Heart right ventricle (tissue), 16 donors: Measurements from ENCODE around the gene RRAS. TPM values are rescaled to one million over a fixed set of nuclear protein-coding genes. Genes with fewer than 3 reads are reported as not detected.

ENCODE experiments used
- ATAC-seq, 8 donors: fragments of 200-7000 bp; cut with Tn5 transposase; one replicate each; pipeline ENCODE4 v1.9.1; 2020; ENCODE audit warnings: mild to moderate bottlenecking in 8 of 8, moderate library complexity in 8 of 8, moderate number of reproducible peaks in 1 of 8
- DNase-seq, 2 donors: peaks; one replicate each; pipeline ENCODE4 v3.0.0-alpha.2; 2020
- H3K27ac ChIP-seq, 10 donors: fragments of 200-600 bp; sonication (generic) in 2 of 10; one replicate each; pipeline versions ENCODE4 v1.5.0 to v1.8.0; 2020 to 2022; ENCODE audit warnings: mild to moderate bottlenecking in 3 of 10
- H3K27me3 ChIP-seq, 7 donors: fragments of 200-600 bp; one replicate each; pipeline ENCODE4 v1.8.0; 2021 to 2022; ENCODE audit warnings: mild to moderate bottlenecking in 2 of 7
- H3K36me3 ChIP-seq, 9 donors: fragments of 200-600 bp; sonication (generic) in 1 of 9; one replicate each; pipeline versions ENCODE4 v1.5.0 to v1.8.0; 2020 to 2022; ENCODE audit warnings: mild to moderate bottlenecking in 2 of 9
- H3K4me1 ChIP-seq, 9 donors: fragments of 200-600 bp; sonication (generic) in 1 of 9; one replicate each; pipeline versions ENCODE4 v1.5.0 to v1.8.0; 2020 to 2022; ENCODE audit warnings: mild to moderate bottlenecking in 4 of 9
- H3K4me3 ChIP-seq, 10 donors: fragments of 200-600 bp; sonication (generic) in 2 of 10; one replicate each; pipeline versions ENCODE4 v1.5.0 to v1.8.0; 2020 to 2022; ENCODE audit warnings: mild to moderate bottlenecking in 7 of 10, moderate library complexity in 2 of 10
- H3K9me3 ChIP-seq, 11 donors: fragments of 200-600 bp in 10 of 11; sonication (generic) in 2 of 11; one replicate each; pipeline versions ENCODE4 v1.5.0 to v1.8.0; 2013 to 2022; ENCODE audit warnings: mild to moderate bottlenecking in 2 of 11, control low read depth in 1 of 11, moderate library complexity in 1 of 11
- WGBS, 2 donors: extraction: QIAGEN DNeasy Blood & Tissue Kit; methylation state at CpG; one replicate each; pipeline ENCODE4 v1.1.7; 2013; ENCODE audit warnings: inconsistent platforms in 1 of 2; 5-methylcytosine and 5-hydroxymethylcytosine counted together
- intact Hi-C, 10 donors: fragments of 100-400 bp; cut with DNase I; formaldehyde crosslinking; loops; one replicate each; pipeline versions ENCODE4 v1.11.1 to v1.14.2; 2022
- polyA plus RNA-seq, 2 donors: library from polyadenylated mRNA; stranded (reverse); fragments of 200-250 nt; gene quantifications; one replicate each; pipeline ENCODE4 v1.2.3, GENCODE V29; 2013
- total RNA-seq, 10 donors: library from RNA; stranded (reverse); fragmentation: NEBNext Ultra II Directional in 3 of 10; extraction: Animal tissue kit (Norgen Biotek cat#: 25700) in 3 of 10; gene quantifications; one replicate each; pipeline versions ENCODE4 v1.2.1 to v1.2.4, GENCODE V29; 2021 to 2023
- TF ChIP-seq, protein P1 (sequence below), 9 donors: fragments of 200-600 bp; sonication (generic) in 2 of 9; IDR thresholded peaks; one replicate each; pipeline versions ENCODE4 v1.5.0 to v1.8.0; 2021 to 2022; ENCODE audit warnings: antibody characterized with exemption in 9 of 9, mild to moderate bottlenecking in 5 of 9, moderate library complexity in 1 of 9
- donor health status: Arrhythmogenic right ventricular cardiomyopathy.
- donor health status: ischemic (EF 13 %, LVEDD 7.1; RV severe dilation, severe dysfunction).
- donor health status: healthy with polysubstance abuse.
- donor health status: DM: no; HTN: yes; CAD: no.
- donor health status: DM: no; HTN: no; CAD: no.
- donor health status: ischemic (EF 25% LVEDD 6.9; RV normal size, moderate dysfunction).
- donor health status: ischemic (EF 25% LVEDD 5.7; RV mildly dilated, moderate dysfunction).
- donor health status: healthy.
- donor health status: DM: yes; HTN: yes; CAD: no.
- donor health status: Ischemic cardiomyopathy.
- donor health status: ischemic (EF 35%, LVEDD 5.7; RV mildly dilated, moderate dysfunction).
- donor health status: nonischemic (EF 11% LVEDD 7.7; RV severe dilation, severe dysfunction).
- donor health status: DM: yes; HTN: yes; CAD: no.
- donor health status: PGD.
- donor health status: ischemic (EF 29% LVEDD 5.4; RV normal size, mild dysfunction).
- donor health status: nonischemic (EF 23%, LVEDD 6.1; RV moderate dilation, normal function).

Gene RRAS
- total and polyA plus RNA-seq, 12 donors: 90.4 to 215 (median 117) TPM

DNA sequence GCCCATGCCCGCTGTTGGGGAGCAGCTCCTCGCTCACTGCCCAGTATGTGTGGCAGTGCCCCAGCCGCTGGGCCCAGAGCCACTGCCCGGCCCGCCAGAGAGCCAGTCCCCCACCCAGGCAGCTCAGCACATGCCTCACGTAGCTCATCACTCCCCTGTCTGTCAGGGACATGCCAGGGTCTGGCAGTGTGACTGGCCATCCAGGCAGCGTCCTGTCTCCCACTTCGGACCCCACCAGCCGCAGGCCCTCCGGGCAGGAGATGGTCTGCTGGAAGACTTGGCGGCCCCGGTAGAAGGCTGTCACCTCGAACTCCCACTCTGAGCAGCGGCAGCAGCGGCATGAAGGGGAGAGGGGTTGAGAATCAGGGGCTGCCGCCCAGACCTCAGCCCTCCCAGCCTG is 22.1 kb upstream of the RRAS start:
- intact Hi-C loops: no loop called here
- peaks cover 10 to 31% (median 19%) of the 10 kb centered on the region in 9 donors for H3K4me1 ChIP-seq
- H3K4me3 ChIP-seq: no peak overlapping the region
- H3K36me3 ChIP-seq: peaks cover 0 to 63% (median 28%) of the 10 kb centered on the region in 9 donors
- no peak overlapping the region for H3K27ac ChIP-seq
- ATAC-seq (no peak), DNase-seq (no peak)
- TF ChIP-seq, protein P1, sequence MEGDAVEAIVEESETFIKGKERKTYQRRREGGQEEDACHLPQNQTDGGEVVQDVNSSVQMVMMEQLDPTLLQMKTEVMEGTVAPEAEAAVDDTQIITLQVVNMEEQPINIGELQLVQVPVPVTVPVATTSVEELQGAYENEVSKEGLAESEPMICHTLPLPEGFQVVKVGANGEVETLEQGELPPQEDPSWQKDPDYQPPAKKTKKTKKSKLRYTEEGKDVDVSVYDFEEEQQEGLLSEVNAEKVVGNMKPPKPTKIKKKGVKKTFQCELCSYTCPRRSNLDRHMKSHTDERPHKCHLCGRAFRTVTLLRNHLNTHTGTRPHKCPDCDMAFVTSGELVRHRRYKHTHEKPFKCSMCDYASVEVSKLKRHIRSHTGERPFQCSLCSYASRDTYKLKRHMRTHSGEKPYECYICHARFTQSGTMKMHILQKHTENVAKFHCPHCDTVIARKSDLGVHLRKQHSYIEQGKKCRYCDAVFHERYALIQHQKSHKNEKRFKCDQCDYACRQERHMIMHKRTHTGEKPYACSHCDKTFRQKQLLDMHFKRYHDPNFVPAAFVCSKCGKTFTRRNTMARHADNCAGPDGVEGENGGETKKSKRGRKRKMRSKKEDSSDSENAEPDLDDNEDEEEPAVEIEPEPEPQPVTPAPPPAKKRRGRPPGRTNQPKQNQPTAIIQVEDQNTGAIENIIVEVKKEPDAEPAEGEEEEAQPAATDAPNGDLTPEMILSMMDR (IDR thresholded peaks at IDR 0.05): no peak
- 91 to 93% methylated on average over 16 of the region's 16 CpGs for WGBS, 2 donors
- H3K27me3 ChIP-seq: no peaks in the 10 kb centered on the region
- no peaks in the 10 kb centered on the region for H3K9me3 ChIP-seq

DNA sequence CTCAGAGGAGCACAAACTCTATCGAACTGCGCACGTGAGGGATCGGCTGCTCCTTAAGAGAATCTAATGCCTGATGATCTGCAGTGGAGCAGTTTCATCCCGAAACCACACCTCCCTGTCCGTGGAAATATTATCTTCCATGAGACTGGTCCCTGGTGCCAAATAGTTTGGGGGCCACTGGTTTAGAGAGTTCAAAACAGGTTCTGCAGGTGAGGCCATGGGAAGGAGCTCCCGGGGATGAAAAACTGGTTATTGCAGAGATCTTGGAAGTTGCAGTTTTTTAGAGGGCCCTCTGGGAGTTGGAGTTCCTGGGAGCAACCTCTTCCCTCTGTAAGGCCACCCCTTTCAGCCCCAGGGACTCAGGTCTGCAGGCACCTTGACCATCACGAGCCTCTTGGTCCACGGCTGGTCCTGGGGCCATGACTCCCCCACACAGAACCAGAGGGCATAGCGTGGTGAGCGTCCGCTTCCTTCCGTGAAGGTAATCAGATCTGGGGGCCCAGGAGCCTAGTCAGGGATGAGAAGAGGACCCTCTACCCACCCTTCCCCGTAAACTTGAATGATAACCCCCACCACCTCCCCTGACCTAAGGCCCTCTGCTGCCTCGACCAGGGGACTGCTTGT is 20.5 kb upstream of the RRAS start:
- H3K9me3 ChIP-seq: no peaks in the 10 kb centered on the region
- H3K27me3 ChIP-seq: no peaks in the 10 kb centered on the region
- ATAC-seq (no peak), DNase-seq (no peak)
- H3K36me3 ChIP-seq: peaks cover under 1 to 78% (median 42%) of the 10 kb centered on the region in 9 donors
- H3K27ac ChIP-seq: no peak overlapping the region
- TF ChIP-seq, protein P1 (IDR thresholded peaks at IDR 0.05): no peak
- WGBS, 2 donors: 90% methylated on average over 15 of the region's 15 CpGs
- H3K4me3 ChIP-seq: no peak overlapping the region
- intact Hi-C loops: no loop called here
- H3K4me1 ChIP-seq: peaks cover 3 to 20% (median 12%) of the 10 kb centered on the region in 9 donors

DNA sequence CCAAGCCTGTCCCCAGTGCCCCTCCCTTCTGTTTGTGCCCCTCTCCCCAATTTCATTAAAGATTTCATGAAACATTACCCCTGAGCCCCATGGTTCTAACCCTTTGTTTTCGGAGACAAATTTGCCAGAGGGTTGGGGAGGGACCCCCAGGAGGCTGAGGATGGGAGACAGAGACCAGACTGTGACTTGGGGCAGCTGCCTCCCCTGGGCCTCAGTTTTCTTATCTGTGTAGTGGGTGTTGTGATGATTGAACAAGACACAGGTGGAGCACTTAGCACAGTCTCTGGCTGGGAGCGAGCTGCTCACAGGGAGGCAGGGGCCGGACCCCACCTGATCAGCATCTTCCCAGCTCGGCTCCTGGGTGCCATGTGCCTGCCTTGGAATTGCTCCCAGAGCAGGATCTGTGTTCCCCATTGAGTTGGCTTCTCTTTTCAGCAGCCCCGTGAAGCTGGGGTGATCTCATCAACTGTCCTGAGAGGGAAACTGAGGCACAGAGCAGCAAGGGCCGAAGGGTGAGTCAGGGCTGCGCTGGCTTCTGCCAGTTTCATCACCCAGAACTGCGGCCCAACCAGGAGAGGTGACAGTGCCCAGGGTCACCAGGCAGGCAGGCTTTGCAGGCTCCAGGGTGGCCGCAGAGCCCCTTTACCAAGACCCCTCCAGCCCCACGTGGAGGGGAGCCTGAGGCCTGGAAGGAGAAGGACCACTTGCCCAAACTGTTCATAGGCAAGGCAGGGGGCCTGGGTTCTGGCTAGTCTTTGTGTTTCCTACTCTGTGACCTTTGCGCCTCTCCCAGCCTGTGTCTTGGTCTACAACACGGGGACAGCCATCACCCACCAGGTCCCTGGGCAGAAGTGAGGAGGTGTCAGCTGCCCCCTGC is 18.9 kb upstream of the RRAS start:
- Histone ChIP-seq H3K27ac (no peak overlapping the region), H3K9me3 (no peaks in the 10 kb centered on the region), H3K36me3 (peaks cover 4 to 95% (median 59%) of the 10 kb centered on the region in 9 donors), H3K4me3 (no peak overlapping the region), H3K27me3 (no peaks in the 10 kb centered on the region), H3K4me1 (peaks cover 0 to 9% (median 3%) of the 10 kb centered on the region in 9 donors)
- TF ChIP-seq, protein P1 (IDR thresholded peaks at IDR 0.05): no peak
- WGBS, 2 donors: 90 to 93% methylated on average over 12 of the region's 12 CpGs
- DNase-seq: no peak
- ATAC-seq: no peak
- intact Hi-C loops: no loop called here

DNA sequence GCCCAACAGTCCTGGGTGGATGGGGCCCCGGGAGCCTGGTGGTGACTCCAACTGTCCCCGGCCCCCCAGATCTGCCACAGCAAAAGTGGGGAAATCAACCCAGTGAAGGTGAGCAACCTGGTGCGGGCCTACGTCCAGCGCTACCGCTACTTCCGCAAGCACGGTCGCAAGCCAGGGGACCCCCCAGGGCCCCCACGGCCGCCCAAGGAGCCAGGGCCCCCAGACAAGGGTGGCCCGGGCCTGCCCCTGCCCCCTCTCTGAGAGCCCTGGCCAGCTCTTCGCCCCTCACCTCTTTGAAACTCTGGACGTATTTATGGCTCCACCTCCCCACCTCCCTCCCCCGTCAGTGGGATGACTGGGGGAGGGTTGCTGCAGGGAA is 18.2 kb upstream of the RRAS start:
- TF ChIP-seq, protein P1 (IDR thresholded peaks at IDR 0.05): no peak
- no peak overlapping the region for H3K27ac ChIP-seq
- 87 to 89% methylated on average over 15 of the region's 15 CpGs for WGBS, 2 donors
- DNase-seq (no peak), ATAC-seq (peak in 1 of 8 donors; percentile 3)
- H3K9me3 ChIP-seq: no peaks in the 10 kb centered on the region
- H3K4me1 ChIP-seq: peaks cover 0 to 2% (median 0%) of the 10 kb centered on the region in 9 donors
- H3K36me3 ChIP-seq: peaks cover 4 to 100% (median 64%) of the 10 kb centered on the region in 9 donors
- intact Hi-C loops: no loop called here
- H3K4me3 ChIP-seq: no peak overlapping the region
- no peaks in the 10 kb centered on the region for H3K27me3 ChIP-seq
